ENCODE measurements around the gene ARAP2. TPM values are rescaled to one million over a fixed set of nuclear protein-coding genes. Genes with fewer than 3 reads are reported as not detected.

Gene ARAP2
- total RNA-seq, 1 experiment from 2014 or later = 13.6 TPM

- H3K4me3 ChIP-seq (replicated peaks in 1 of 2; ENCODE audit: low read depth in 1 of 2, low read length in 2 of 2) = no peak overlapping the region
- no peaks in the 10 kb centered on the region for H4K20me1 ChIP-seq (ENCODE audit: insufficient read depth)
- H3K9me2 ChIP-seq (ENCODE audit: insufficient read depth) = no peaks in the 10 kb centered on the region
- DNase-seq (ENCODE audit: low read depth, low spot score) (no peak), ATAC-seq (no peak)
- intact Hi-C loops (cut with micrococcal nuclease) = no loop called here
- H3K36me3 ChIP-seq (ENCODE audit: control insufficient read depth in 1 of 2, insufficient read depth in 2 of 2, low read length in 2 of 2) = no peaks in the 10 kb centered on the region
- H2AFZ ChIP-seq (ENCODE audit: low read depth, low read length, poor library complexity, severe bottlenecking) = no peak overlapping the region
- no peak overlapping the region for H3K27ac ChIP-seq (ENCODE audit: low read depth, low read length)
- no peaks in the 10 kb centered on the region for H3K9me3 ChIP-seq (ENCODE audit: control insufficient read depth in 1 of 2, insufficient read depth in 1 of 2, low read depth in 1 of 2, low read length in 2 of 2)
- no peak overlapping the region for H3K9ac ChIP-seq (ENCODE audit: low read length)
- no peaks in the 10 kb centered on the region for H3K4me1 ChIP-seq (ENCODE audit: control insufficient read depth in 1 of 2, insufficient read depth in 2 of 2, low read length in 2 of 2)
- POLR2A ChIA-PET = no interaction called here
- CTCF ChIA-PET = no interaction called here
- H3K27me3 ChIP-seq (ENCODE audit: insufficient read depth, low read length) = no peaks in the 10 kb centered on the region
- no TSS peak for BruUV-seq (replicated peaks)
- TF ChIP-seq MAX (IDR thresholded peaks at IDR 0.05) = no peak
- TF ChIP-seq, protein P1, sequence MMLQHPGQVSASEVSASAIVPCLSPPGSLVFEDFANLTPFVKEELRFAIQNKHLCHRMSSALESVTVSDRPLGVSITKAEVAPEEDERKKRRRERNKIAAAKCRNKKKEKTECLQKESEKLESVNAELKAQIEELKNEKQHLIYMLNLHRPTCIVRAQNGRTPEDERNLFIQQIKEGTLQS (IDR thresholded peaks at IDR 0.05) = no peak
- RAD21 ChIA-PET (ENCODE audit: low non-redundant PET in 1 of 2, low total read pairs in 2 of 2, uncharacterized antibody in 2 of 2, unreplicated experiment in 2 of 2) = no interaction called here
- no peak overlapping the region for H3K4me2 ChIP-seq (ENCODE audit: low read length)
- no peaks in the 10 kb centered on the region for H3K79me2 ChIP-seq (ENCODE audit: insufficient read depth, low read length)
These were observed 144.8 kb downstream of the ARAP2 start for GRCh38 chr4:36099509-36099908.

- Histone ChIP-seq H3K36me3 (ENCODE audit: control insufficient read depth in 1 of 2, insufficient read depth in 2 of 2, low read length in 2 of 2) (no peaks in the 10 kb centered on the region), H2AFZ (ENCODE audit: low read depth, low read length, poor library complexity, severe bottlenecking) (no peak overlapping the region), H3K9me3 (ENCODE audit: control insufficient read depth in 1 of 2, insufficient read depth in 1 of 2, low read depth in 1 of 2, low read length in 2 of 2) (no peaks in the 10 kb centered on the region), H3K9me2 (ENCODE audit: insufficient read depth) (no peaks in the 10 kb centered on the region), H3K27ac (ENCODE audit: low read depth, low read length) (no peak overlapping the region), H3K4me3 (replicated peaks in 1 of 2; ENCODE audit: low read depth in 1 of 2, low read length in 2 of 2) (no peak overlapping the region), H3K9ac (ENCODE audit: low read length) (no peak overlapping the region), H3K27me3 (ENCODE audit: insufficient read depth, low read length) (no peaks in the 10 kb centered on the region), H3K79me2 (ENCODE audit: insufficient read depth, low read length) (no peaks in the 10 kb centered on the region), H3K4me2 (ENCODE audit: low read length) (no peak overlapping the region), H4K20me1 (ENCODE audit: insufficient read depth) (no peaks in the 10 kb centered on the region), H3K4me1 (ENCODE audit: control insufficient read depth in 1 of 2, insufficient read depth in 2 of 2, low read length in 2 of 2) (no peaks in the 10 kb centered on the region)
- no peak for DNase-seq (ENCODE audit: low read depth, low spot score)
- no peak for ATAC-seq
- CTCF ChIA-PET = no interaction called here
- intact Hi-C loops (cut with micrococcal nuclease) = no loop called here
- RAD21 ChIA-PET (ENCODE audit: low non-redundant PET in 1 of 2, low total read pairs in 2 of 2, uncharacterized antibody in 2 of 2, unreplicated experiment in 2 of 2) = no interaction called here
- no TSS peak for BruUV-seq (replicated peaks)
- POLR2A ChIA-PET = no interaction called here
- no peak for TF ChIP-seq EGR1 (IDR thresholded peaks at IDR 0.05; ENCODE audit: low read depth)
- TF ChIP-seq FOSL1 (IDR thresholded peaks at IDR 0.05; ENCODE audit: low read depth) = no peak
- TF ChIP-seq ZFX (IDR thresholded peaks at IDR 0.05) = no peak
- no peak for TF ChIP-seq CBX3 (IDR thresholded peaks at IDR 0.05; ENCODE audit: low read depth)
- no peak for TF ChIP-seq YY1 (IDR thresholded peaks at IDR 0.05; ENCODE audit: extremely low read depth, insufficient replicate concordance, low read depth, low read length)
- TF ChIP-seq EZH2phosphoT487 (IDR thresholded peaks at IDR 0.05; ENCODE audit: borderline replicate concordance) = no peak
- TF ChIP-seq REST (IDR thresholded peaks at IDR 0.05; ENCODE audit: low read depth) = no peak
- TF ChIP-seq, protein P2, sequence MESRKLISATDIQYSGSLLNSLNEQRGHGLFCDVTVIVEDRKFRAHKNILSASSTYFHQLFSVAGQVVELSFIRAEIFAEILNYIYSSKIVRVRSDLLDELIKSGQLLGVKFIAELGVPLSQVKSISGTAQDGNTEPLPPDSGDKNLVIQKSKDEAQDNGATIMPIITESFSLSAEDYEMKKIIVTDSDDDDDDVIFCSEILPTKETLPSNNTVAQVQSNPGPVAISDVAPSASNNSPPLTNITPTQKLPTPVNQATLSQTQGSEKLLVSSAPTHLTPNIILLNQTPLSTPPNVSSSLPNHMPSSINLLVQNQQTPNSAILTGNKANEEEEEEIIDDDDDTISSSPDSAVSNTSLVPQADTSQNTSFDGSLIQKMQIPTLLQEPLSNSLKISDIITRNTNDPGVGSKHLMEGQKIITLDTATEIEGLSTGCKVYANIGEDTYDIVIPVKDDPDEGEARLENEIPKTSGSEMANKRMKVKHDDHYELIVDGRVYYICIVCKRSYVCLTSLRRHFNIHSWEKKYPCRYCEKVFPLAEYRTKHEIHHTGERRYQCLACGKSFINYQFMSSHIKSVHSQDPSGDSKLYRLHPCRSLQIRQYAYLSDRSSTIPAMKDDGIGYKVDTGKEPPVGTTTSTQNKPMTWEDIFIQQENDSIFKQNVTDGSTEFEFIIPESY (IDR thresholded peaks at IDR 0.05; ENCODE audit: extremely low read depth, insufficient replicate concordance, low read length) = no peak
- TF ChIP-seq SRF (IDR thresholded peaks at IDR 0.05; ENCODE audit: low read depth) = no peak
- TF ChIP-seq JUND (IDR thresholded peaks at IDR 0.05) = no peak
- TF ChIP-seq ZNF274 (IDR thresholded peaks at IDR 0.05; ENCODE audit: low read depth, low read length) = no peak
- TF ChIP-seq, protein P3, sequence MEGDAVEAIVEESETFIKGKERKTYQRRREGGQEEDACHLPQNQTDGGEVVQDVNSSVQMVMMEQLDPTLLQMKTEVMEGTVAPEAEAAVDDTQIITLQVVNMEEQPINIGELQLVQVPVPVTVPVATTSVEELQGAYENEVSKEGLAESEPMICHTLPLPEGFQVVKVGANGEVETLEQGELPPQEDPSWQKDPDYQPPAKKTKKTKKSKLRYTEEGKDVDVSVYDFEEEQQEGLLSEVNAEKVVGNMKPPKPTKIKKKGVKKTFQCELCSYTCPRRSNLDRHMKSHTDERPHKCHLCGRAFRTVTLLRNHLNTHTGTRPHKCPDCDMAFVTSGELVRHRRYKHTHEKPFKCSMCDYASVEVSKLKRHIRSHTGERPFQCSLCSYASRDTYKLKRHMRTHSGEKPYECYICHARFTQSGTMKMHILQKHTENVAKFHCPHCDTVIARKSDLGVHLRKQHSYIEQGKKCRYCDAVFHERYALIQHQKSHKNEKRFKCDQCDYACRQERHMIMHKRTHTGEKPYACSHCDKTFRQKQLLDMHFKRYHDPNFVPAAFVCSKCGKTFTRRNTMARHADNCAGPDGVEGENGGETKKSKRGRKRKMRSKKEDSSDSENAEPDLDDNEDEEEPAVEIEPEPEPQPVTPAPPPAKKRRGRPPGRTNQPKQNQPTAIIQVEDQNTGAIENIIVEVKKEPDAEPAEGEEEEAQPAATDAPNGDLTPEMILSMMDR (IDR thresholded peaks at IDR 0.05 in 2 of 3, conservative IDR thresholded peaks at IDR 0.05 in 1 of 3; ENCODE audit: borderline replicate concordance in 1 of 3, insufficient read depth in 1 of 3, low read depth in 2 of 3, low read length in 2 of 3) = no peak
These were observed 149.3 kb downstream of the ARAP2 start for GRCh38 chr4:36094995-36095394.

All from HCT116 (cell line).